H1 (cell line): ENCODE measurements around the gene LAMTOR4. TPM values are rescaled to one million over a fixed set of nuclear protein-coding genes. Genes with fewer than 3 reads are reported as not detected.

Source experiments
- BCL11A ChIP-seq, 2 experiments: IDR thresholded peaks; one replicate each; pipeline ENCODE4 v1.6.1; 2011; ENCODE audit warnings: low read depth in 2 of 2, low read length in 2 of 2, mild to moderate bottlenecking in 2 of 2
- CBX5 ChIP-seq: fragments of 300-800, 300-1000 bp; sonication (generic); IDR thresholded peaks from 2 replicates; pipeline ENCODE4 v1.7.1; 2016; ENCODE audit warnings: antibody characterized with exemption, low read length, low read depth
- CBX8 ChIP-seq: fragments of 300-800, 300-1000 bp; sonication (generic); IDR thresholded peaks from 2 replicates; pipeline ENCODE4 v1.7.1; 2016; ENCODE audit warnings: low read depth, low read length, borderline replicate concordance
- CREB1 ChIP-seq: IDR thresholded peaks from 2 replicates; pipeline ENCODE4 v1.6.1; 2012; ENCODE audit warnings: inconsistent platforms
- CTCF ChIP-seq, 3 experiments: IDR thresholded peaks; 1 replicate in 2 of 3; 2 replicates in 1 of 3; pipeline versions ENCODE4 v1.5.1 to v1.6.1; 2011; ENCODE audit warnings: low read length in 3 of 3, mild to moderate bottlenecking in 3 of 3, inconsistent platforms in 2 of 3, low read depth in 1 of 3, moderate library complexity in 1 of 3; ENCODE audit not compliant: insufficient read depth in 1 of 3; ENCODE audit errors: control extremely low read depth in 1 of 3
- EZH2 ChIP-seq: fragments of 200-600 bp; sonication (generic); IDR thresholded peaks from 2 replicates; pipeline ENCODE4 v1.7.1; 2012; ENCODE audit warnings: low read depth, mild to moderate bottlenecking, moderate library complexity, low read length, inconsistent platforms; ENCODE audit not compliant: severe bottlenecking
- GTF2F1 ChIP-seq: IDR thresholded peaks from 2 replicates; pipeline ENCODE4 v1.6.1; 2012; ENCODE audit warnings: low read depth, low read length, improper control_type of control experiment, borderline replicate concordance
- HDAC2 ChIP-seq, 2 experiments: fragments of 300-600 bp in 1 of 2; sonication (generic) in 1 of 2; IDR thresholded peaks; 2 replicates each; pipeline ENCODE4 v1.6.1; 2011 to 2012; ENCODE audit warnings: low read depth in 2 of 2, low read length in 2 of 2, mild to moderate bottlenecking in 2 of 2, moderate library complexity in 2 of 2, borderline replicate concordance in 1 of 2, inconsistent platforms in 1 of 2
- JUND ChIP-seq: IDR thresholded peaks from 2 replicates; pipeline ENCODE4 v1.6.1; 2011; ENCODE audit warnings: mild to moderate bottlenecking, improper control_type of control experiment, low read length
- MAFK ChIP-seq: IDR thresholded peaks from 2 replicates; pipeline ENCODE4 v1.6.1; 2012; ENCODE audit warnings: low read depth, mild to moderate bottlenecking, improper control_type of control experiment, low read length
- NANOG ChIP-seq: IDR thresholded peaks from 2 replicates; pipeline ENCODE4 v1.6.1; 2011; ENCODE audit warnings: low read length, low read depth, mild to moderate bottlenecking, inconsistent platforms; ENCODE audit not compliant: insufficient read depth, poor library complexity, severe bottlenecking
- POLR2AphosphoS5 ChIP-seq: IDR thresholded peaks from 2 replicates; pipeline ENCODE4 v1.6.1; 2011; ENCODE audit warnings: low read depth, low read length
- RBBP5 ChIP-seq: IDR thresholded peaks from 2 replicates; pipeline ENCODE4 v1.7.1; 2012; ENCODE audit warnings: low read depth, mild to moderate bottlenecking, inconsistent platforms, low read length, moderate library complexity, borderline replicate concordance
- SP2 ChIP-seq: IDR thresholded peaks from 2 replicates; pipeline ENCODE4 v1.6.1; 2012; ENCODE audit warnings: mild to moderate bottlenecking, low read length, inconsistent platforms
- SP4 ChIP-seq: IDR thresholded peaks from 2 replicates; pipeline ENCODE4 v1.6.1; 2012; ENCODE audit warnings: low read length, inconsistent platforms
- SRF ChIP-seq: IDR thresholded peaks from 2 replicates; pipeline ENCODE4 v1.6.1; 2011; ENCODE audit warnings: mild to moderate bottlenecking, low read depth, low read length, moderate library complexity
- SUZ12 ChIP-seq: fragments of 200-600 bp; sonication (generic); IDR thresholded peaks from 2 replicates; pipeline ENCODE4 v1.6.1; 2012; ENCODE audit warnings: mild to moderate bottlenecking, inconsistent platforms, low read length, moderate library complexity, mixed read lengths
- TAF1 ChIP-seq: IDR thresholded peaks from 2 replicates; pipeline ENCODE4 v1.6.1; 2011; ENCODE audit warnings: mild to moderate bottlenecking, low read depth, low read length
- TAF7 ChIP-seq: optimal IDR thresholded peaks from 2 replicates; pipeline ENCODE3; 2011; ENCODE audit warnings: low read depth, mild to moderate bottlenecking, inconsistent platforms, low read length, moderate library complexity, borderline replicate concordance
- TBP ChIP-seq: IDR thresholded peaks from 2 replicates; pipeline ENCODE4 v1.6.1; 2011; ENCODE audit warnings: low read depth, low read length, improper control_type of control experiment
- TEAD4 ChIP-seq: IDR thresholded peaks from 2 replicates; pipeline ENCODE4 v1.6.1; 2012; ENCODE audit warnings: low read depth, low read length, inconsistent platforms, mixed read lengths
- polyA plus RNA-seq, 7 experiments: library from polyadenylated mRNA; depleted of rRNA in 3 of 7; stranded (reverse) in 5 of 7; unstranded in 2 of 7; fragments of >200 nt in 5 of 7; fragments of 200-250 nt in 2 of 7; gene quantifications; 1 replicate in 5 of 7; 2 replicates in 1 of 7; 4 replicates in 1 of 7; pipeline versions ENCODE4 v1.2.1 to v1.2.3, GENCODE V29; 2011 to 2013; ENCODE audit warnings: missing spikeins in 2 of 7, mixed read lengths in 2 of 7
- total RNA-seq: library from RNA; stranded (reverse); fragmentation: NEBNext Ultra II Directional; extraction: Animal tissue kit (Norgen Biotek cat#: 25700); gene quantifications from 2 replicates; pipeline ENCODE4 v1.2.1, GENCODE V29; 2021

LAMTOR4 gene
- total and polyA plus RNA-seq, 2 of the 8 experiments (the other 6 are each of a cell fraction or from before 2014, with no cell fraction given): 153 to 622 TPM

GRCh38 chr7:100148559-100149328 lies at the start of gene LAMTOR4 (continued):
- TF ChIP-seq HDAC2 (IDR thresholded peaks at IDR 0.05; ENCODE audit: borderline replicate concordance in 1 of 2, low read depth in 2 of 2, low read length in 2 of 2): 0 out of 4 replicates have a peak, but pooled peaks of 1 of the 2 experiments have one; percentile 45
- TF ChIP-seq CREB1: peak; percentile 71
- TF ChIP-seq MAFK: no peak
- peak; percentile 59 for TF ChIP-seq TBP
- peak; percentile 62 for TF ChIP-seq TAF1
- TF ChIP-seq EZH2: no peak
- no peak for TF ChIP-seq TEAD4
- TF ChIP-seq POLR2AphosphoS5: peak; percentile 77
- no peak for TF ChIP-seq CBX8
- TF ChIP-seq GTF2F1: no peak
- TF ChIP-seq SUZ12: no peak
- no peak for TF ChIP-seq JUND
- TF ChIP-seq NANOG: no peak
- TF ChIP-seq CBX5: no peak
- TF ChIP-seq RBBP5: peak; percentile 74; the same call in 1 of the 2 replicates
- TF ChIP-seq SP4: peak; percentile 94
- peak in 1 of 3 experiments; percentile 18; a peak in 2 of 4 replicates for TF ChIP-seq CTCF (IDR thresholded peaks at IDR 0.05; ENCODE audit: control extremely low read depth in 1 of 3, insufficient read depth in 1 of 3, low read depth in 1 of 3, low read length in 3 of 3)
- no peak for TF ChIP-seq SRF
- TF ChIP-seq SP2: peak; percentile 88
- no peak for TF ChIP-seq TAF7
- no peak for TF ChIP-seq BCL11A (IDR thresholded peaks at IDR 0.05; ENCODE audit: low read depth in 2 of 2, low read length in 2 of 2)
